Measurements from ENCODE around the gene TSPAN5. TPM values are rescaled to one million over a fixed set of nuclear protein-coding genes. Genes with fewer than 3 reads are reported as not detected.

The TSPAN5 gene
- total RNA-seq, 1 donor from 2014 or later = 1.4 TPM

DNA sequence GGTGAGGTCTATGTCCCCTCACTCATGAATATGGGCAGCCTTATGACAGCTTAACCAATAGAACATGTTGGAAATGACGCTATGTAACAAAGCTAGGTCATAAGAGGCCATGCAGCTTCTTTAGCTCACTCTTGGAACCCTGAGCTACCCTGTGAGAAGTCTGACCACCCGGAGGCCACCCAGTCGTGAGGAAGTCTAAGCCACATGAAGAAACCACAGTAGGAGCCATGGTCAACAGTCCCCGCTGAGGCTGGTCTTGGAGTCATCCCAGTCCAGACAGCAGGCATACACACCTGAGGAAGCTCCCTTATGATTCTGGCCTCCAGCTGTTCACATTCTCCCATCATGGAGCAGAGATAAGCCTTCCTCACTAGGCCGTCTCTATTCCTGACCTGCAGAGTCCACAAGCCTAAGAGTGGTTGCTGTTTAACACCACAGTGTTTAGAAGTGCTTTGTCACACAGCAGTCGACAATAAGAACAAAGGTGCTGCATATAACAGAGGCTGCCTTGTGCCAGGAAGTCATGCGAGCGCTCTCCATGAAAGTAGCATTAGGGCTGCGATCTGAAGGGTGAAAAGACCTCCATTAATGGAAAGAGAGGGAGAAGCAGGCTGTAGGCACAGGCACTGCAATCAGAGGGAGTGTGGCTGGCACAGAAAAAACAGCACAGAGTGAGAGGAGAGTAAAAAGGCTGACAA, 38.2 kb downstream of the TSPAN5 start:
- DNase-seq (ENCODE audit: low spot score) = no peak

DNA sequence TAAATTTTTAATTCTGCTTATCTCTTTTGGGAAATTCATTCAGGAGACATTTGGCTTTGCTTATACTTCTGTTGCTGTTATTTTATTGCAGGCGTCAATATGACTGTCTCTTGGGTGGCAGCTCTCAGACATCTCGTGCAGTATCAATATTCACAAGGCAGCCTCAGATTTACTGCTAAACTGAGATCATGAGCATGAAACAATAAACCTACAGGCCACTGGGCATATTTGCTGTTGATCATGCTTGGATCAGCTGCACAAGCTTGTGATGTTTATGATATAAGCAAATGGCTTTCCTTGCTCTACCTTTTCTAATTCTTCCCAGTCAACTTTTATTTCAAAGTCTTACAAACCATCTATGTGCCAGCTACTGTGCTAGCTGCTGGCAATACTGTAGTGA, 39.2 kb downstream of the TSPAN5 start:
- no peak for DNase-seq (ENCODE audit: low spot score)

DNA sequence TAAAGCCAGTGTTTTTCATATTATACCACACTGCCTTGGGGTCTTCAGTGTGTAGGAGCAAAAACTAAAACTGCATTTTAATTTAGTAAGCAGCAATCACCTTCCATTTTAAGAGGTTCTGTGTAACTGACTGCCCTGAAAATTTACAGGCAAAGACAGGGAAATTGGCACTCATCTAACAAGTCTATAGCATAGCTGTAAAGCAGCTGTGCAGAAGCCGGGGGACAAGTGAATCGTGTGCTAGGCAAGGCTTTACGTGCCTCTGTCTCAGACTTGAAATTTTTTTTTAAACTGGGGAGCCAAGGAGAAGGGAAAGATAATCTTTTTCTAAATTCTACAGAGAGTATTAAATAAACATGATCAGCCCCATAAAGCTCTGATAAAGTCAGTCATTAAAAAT, 39.7 kb downstream of the TSPAN5 start:
- DNase-seq (ENCODE audit: low spot score) = no peak

DNA sequence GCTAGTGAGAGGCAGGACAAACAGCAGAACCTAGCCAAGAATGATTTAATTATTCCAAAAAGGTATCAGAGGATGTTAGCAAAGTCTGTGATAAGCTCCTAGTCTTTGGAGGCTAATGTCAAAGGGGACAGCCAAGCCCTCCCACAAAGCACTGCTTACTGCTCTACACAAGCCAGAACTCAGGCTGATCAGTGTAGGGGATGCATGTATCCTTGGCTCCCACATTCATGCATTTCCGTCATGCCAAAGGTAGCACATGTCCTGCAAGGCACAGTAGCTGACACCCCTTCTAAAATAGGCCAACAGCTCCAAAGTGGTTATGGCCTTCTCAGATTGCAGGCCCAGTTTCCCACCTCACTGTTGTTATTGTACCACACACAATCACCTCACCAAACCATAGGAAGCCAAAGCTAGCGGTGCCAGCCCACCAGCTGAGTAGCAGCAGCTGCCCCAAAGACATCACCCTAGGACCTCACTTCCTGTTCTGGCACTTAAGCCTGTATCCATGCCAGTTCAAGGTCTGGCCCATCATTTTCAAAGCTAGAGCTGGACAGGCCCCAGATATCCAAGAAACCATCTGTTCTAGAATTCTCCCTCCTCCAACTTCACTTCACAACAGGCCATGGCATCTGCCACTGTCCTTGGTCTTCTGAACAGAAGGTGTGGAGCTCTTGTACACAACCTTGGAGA, 40.9 kb downstream of the TSPAN5 start:
- no peak for DNase-seq (ENCODE audit: low spot score)

DNA sequence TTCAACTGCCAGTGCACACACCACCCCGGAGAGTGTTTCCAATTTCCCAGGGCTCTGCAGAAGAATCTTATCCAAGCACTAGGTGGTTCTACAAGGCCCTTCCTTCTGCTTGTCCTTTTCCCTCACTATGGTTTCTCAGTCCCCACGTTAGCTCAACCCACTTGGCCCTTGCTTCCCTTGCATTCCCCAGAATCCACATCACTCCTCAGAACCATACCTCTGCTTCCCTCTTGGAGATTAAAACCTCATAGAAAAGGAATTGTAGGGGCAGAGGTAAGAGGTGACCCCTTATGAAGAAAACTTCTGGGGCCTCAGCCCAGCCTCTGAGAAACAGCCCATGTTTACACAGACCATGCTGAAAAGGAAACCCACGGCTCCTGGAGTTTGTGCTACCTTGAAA, 42.4 kb downstream of the TSPAN5 start:
- no peak for DNase-seq (ENCODE audit: low spot score)

DNA sequence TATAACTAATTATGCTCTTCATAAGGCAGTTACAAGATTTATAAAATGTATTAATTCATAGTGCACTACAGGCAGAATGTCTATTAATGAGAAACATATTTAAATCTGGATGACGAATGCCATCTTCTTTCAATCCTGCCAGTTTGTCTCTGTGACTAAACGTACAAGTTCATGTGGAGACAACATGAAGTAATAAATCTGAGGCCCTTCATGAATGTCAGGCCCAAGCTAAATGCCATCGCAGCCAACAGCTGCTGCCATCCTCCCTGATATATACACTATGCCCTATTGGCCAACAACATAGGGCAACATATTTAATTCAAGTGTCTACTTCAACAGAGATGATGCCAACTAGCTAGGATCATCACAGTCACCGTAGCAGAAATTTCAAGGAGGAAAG, 43.7 kb downstream of the TSPAN5 start:
- no peak for DNase-seq (ENCODE audit: low spot score)

DNA sequence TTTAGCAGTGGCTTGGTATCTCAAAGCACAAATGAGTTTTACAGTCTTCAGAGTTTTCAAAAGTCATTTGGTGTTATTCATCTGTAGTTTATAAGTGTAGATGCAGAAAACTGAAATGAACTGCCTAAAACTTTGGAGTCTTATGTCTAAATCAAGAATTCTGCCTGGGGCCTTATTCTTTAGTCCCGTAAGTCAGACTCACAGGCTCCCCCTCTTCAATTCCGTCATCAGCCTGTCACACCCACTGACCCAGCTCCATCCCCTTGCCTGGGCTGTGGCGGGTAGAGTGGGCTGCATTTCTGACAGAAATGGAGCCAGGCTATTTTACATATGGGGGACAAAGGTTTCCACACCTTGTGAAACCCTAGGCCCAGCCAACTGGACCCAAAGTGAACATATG, 44.3 kb downstream of the TSPAN5 start:
- no peak for DNase-seq (ENCODE audit: low spot score)

DNA sequence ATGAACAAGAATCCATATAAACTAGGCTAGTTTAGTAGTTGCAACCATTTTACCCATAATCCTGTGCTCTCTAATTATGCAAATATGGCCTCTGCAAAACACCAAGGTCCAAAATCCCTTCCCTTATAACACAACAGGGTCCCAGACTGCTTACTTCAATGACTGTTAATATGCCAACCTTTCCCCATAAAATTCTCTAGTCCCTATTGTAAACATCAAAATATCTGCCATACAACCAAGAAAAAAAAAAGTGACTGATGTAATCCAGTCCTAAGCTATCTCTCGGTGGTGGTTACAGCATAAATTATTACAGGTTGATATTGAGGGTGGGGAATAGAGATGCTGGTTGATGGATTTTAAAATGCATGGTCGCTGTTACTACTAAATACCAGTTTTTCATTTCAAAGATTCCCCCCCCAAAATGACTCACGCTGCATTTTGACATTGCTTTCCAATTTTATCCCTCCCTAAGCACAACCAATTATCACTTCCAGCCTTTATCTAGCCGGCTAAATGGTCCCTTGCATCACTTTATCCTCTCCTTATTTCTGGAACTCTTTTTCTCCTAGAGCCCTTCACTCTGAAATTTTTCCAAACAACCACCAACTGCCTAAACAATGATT, 44.8 kb downstream of the TSPAN5 start:
- DNase-seq (ENCODE audit: low spot score) = no peak

DNA sequence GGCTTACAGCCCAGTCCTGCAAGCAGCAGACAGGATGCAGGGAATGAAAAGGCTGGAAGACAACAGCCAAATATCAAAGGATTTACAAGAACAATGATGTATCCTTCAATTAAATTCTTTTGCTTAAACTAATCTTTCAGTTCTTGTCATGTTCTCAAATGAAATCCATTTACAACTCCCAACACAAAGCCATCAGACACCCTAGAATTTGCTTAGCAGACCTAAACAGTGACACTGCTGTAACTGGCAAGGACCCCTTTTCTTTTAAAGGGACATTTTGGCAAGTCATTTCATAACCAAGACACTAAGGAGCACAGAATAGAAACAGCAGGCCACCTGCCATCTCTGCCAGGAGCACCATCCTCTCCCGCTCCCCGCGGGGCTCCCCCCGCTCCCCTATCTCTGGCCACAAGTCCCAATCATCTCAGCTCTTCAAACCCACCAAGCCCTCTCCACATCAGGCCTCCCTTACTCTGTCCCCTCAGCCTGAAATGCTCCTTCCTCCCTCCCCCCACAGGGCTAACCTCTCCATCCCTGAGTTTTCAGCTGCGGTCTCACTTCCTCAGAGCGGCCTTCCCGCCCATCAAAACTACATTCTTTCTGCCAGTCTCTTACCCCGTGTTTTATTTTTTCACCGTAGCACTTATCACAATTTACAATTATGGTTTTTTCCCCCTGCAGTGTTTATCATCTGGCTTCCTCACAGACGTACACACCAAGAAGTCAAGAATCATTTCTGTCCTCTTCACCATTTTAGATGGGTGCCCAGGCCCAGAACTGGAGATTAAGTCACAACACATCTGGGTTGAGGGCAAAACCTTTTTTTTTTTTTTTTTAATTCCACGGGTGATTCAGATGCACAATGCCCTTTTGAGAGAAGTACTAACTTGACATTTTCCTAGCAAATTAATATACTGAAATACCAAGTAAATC, 45.8 kb downstream of the TSPAN5 start:
- DNase-seq (ENCODE audit: low spot score) = no peak

DNA sequence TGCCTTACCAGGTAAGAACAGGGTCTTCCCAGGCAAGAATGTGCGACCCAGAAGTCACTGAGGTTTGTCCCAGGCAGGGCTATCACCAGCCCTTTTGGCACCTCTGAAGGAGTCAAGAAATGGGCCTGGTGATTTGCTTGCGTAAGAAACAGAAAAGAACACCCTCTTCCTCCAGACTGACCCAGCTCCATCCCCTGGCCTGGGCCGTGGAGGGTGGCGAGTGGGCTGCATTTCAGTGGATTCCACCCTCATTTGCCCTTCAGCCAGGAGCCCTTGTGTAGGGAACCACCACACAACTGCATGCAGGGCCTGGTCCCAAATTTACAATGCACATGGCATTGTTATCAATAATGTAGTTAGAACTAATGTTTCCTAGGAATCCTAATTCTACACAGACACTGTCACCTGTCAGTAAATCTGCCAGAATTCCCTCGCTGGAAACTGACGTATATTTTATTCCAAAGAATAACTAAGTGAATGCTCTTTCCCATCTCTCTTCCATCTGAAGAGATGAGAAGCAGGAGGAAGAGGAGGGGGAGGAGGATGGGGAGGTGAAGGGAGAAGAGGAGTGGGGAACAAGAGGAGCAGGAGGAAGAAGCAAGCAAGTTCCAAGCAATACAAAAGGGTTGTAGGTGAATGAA, 46.6 kb downstream of the TSPAN5 start:
- DNase-seq (ENCODE audit: low spot score) = no peak

DNA sequence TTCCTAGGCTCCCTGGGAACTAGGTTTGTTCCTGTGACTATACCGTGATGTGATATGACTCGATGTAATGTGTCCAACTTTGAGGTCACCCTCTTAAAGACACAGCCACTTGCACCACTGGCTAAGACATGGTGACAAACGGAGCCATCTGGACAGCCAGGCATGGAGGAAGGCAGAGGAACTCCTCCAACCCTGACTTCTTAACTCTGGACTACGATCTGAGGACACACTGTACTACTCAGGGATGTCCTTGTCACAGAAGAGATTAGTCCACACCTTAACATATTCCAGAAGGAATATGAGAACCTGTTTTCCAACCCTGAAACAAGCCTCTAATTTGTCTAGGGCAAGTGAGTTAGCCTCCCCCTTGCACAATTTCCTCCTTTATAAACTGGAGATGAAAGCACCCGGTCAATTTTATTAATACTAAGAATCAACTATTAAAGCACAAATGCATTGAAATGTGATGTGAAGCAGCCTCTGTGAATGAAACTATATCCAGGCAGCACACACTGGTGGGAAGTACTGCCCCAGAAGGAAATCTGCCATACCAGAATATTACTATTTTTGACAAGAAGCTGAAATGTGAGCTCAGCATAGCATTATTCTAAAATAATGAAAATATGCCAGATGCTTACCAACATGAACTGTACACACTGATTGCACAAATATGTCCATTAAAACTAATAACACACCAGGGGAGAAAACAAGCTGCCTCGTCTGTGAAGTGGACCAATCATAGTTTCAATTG, 47.3 kb downstream of the TSPAN5 start:
- no peak for DNase-seq (ENCODE audit: low spot score)

DNA sequence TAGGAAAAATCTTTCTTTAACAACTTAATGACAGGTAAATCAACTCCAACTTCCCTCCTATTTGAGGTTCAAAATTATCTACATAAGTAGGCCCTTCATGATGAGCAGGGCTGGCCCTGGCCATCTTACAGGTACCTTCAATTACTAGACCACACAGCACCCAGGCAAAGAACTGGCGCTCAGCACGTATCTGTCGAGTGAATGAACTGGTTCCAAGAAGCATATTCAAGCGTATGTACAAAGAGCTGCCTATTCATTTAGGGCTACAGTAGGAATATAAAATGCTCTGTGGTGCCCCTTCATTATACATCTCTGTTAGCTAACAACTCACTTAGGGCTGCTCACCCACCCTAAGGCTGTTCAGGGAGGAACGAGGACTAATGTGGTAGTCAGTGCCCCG, 48.0 kb downstream of the TSPAN5 start:
- no peak for DNase-seq (ENCODE audit: low spot score)

DNA sequence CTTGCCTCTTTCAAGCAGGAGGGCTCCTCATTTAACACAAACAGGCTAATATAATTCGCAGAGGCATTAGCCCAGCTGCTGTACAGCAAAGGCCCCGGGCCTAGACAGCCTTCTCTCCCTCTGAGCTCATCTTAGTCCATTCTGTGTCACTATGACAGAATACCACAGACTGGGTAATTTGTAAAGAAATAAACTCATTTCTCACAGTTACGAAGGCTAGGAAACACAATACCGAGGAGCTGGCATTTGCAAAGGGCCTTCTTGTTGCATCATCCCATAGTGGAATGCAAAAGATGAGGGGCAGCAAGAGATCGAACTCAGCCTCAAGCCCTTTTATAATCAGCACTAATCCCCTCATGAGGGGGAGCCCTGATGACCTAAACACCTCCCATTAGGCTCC, 48.5 kb downstream of the TSPAN5 start:
- no peak for DNase-seq (ENCODE audit: low spot score)

DNA sequence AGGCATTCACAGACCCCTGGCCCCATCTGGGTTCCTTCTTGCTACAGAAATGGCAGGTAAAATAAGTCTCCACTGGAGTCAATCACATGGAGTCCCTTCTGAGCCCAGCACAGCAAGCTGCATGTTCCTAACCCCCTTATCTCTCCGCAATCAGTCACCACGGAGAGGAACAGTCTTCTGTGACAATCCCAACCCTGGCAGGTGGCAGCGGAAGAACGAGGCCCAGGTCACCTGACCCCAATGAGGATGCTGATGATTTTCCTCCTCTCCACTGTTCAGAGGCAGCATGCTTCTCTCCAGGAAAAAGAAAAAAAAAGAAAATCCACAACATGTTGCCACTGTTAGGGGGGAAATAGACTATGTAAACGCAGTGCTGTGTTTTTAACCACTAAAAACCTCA, 50.1 kb downstream of the TSPAN5 start:
- no peak for DNase-seq (ENCODE audit: low spot score)

DNA sequence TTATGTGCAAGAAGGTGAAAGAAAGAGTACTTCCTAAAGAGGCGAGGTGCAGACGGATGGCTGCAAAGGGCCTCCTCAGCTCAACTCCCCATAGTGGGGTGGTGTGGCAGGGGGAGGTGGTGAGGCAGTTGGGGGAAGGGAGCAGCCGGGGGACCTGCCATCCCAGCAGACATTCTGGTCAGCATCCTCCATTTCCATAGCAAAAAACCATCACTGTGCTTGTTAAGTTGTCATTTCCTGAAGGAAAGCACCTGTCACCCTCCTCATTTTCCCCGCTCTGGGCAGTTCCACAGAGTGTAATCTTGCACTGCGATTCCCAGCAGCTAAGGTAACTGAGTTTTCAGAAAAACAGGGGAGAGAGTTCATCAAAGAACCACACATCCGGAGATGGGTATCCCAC, 51.5 kb downstream of the TSPAN5 start:
- no peak for DNase-seq (ENCODE audit: low spot score)

DNA sequence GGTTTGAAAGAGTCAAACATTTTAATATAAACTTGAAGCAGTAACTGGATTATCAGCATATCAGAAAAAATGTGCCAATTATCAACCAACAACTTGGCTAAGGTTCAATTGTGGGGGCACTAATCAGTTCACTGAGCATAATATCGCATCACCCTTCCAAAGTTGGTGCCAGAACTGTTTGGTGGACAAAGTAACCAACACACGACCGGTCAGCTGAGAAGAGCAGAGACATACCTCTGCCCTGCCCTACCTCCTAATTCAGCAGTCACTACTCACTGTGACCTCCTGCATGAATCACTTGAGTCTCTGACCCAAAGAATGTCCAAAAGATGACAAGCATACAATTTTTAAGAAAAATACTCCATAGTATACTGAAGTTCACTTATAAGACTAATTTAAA, 53.2 kb downstream of the TSPAN5 start:
- no peak for DNase-seq (ENCODE audit: low spot score)

DNA sequence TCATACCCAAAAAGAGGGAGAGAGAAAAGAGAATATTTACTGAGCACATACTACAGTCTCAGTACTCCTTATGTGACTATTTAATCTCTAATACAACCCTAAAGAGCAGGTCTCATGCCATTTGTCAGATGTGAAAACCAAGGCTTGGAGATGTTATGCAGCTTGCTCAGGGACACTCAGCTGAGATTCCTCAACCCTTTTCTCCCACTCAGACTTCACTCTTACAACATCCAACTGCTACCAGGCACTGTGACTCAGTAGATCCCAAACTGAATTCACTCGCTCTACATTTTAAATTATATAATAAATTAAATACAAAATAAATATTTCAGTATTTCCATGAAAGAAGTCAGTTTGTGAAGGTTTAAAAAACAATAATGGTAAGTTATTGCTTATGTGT, 53.7 kb downstream of the TSPAN5 start:
- no peak for DNase-seq (ENCODE audit: low spot score)

DNA sequence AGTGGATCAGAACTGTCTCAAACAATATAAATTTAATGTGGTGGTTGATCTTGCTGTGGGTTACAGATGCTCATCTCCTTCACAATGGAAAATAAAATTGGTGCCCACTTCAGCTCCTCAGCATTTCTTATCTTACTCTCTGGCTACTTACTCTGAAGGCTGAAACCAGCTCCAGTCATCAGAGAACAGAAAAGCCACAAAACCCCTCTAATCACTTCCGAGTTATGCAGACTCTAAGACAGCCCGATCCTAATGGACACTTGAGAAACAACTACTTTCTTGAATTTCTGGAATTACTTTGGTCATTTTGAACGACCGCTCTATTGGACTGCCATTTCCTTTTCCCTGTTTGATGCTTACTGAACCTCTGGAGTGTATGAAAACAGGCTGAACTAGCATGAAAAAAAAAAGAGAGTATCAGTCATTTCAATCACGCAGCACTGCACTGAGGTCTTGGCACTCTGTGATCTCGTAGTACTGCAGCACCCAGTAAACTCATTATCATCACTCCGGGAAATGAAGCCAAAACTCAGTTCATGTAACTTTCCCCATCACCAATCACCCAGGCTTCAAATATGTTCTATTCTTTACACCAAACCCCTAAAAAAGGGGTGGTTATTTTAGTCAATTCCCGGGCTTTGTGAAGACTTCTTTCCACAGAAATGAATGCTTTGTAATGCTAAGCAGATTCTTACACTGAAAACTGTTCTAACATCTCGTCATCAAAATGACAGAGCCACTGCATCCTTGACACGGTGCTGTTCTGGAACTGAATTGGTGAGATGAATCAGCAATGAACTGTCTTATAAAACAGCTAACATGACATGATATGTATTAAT, 54.5 kb downstream of the TSPAN5 start:
- no peak for DNase-seq (ENCODE audit: low spot score)

DNA sequence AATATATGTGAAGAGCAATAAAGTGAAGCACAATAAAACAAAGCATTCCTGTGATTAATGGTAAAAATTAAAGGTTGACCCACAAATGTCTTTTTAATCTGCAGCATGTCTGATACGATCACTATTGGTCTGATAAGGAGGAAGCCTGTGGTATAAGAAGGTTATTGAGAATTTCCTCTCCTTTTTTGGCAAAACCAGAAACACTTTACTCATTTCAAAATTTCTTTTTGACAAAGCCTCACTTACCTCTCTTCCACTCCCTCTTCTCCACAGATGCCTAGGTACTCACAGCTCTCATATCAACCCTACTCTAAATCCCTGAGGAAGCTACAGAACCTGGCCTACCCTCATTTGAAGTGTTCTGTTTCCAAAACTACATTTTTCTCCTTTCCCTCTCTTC, 56.1 kb downstream of the TSPAN5 start:
- no peak for DNase-seq (ENCODE audit: low spot score)

DNA sequence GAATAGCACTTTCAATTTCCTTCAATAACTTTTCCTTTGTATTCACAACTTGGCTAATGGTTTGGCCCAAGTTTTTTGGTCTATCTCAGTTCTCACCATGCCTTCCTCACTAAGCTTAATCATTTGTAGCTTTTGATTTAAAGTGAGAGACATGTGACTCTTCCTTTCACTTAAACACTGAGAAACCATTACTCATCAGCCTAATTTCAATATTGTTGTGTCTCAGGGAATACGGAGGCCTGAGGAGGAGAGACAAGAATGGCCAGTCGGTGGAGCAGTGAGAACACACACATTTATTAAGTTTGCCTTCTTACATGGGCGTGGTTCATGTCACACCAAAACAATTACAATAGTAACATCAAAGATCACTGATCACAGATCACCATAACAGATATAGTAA, 56.7 kb downstream of the TSPAN5 start:
- no peak for DNase-seq (ENCODE audit: low spot score)
